A673 (cell line): Measurements from ENCODE around the gene MSI2. TPM values are rescaled to one million over a fixed set of nuclear protein-coding genes. Genes with fewer than 3 reads are reported as not detected.
A peak's percentile ranks its signal among the peaks of the same experiment; 100 is the strongest.

Experiments used
- BruUV-seq: library from RNA; stranded (reverse); fragments of 400-500 nt; replicated peaks from 2 replicates; lab custom pipeline; 2021; lab: Mats Ljungman, UMichigan
- CTCF ChIA-PET: fragments of 300-600 bp; sonication (Branson Sonifier 250); formaldehyde crosslinking; loops from one replicate; lab custom pipeline; 2022; ENCODE audit warnings: antibody characterized with exemption; lab: Charles Lee
- POLR2A ChIA-PET: fragments of 300-600 bp; sonication (Branson Sonifier 250); formaldehyde crosslinking; loops from one replicate; lab custom pipeline; 2022; ENCODE audit warnings: antibody characterized with exemption; ENCODE audit not compliant: low non-redundant PET; lab: Charles Lee
- DNase-seq: peaks from one replicate; pipeline ENCODE4 v3.0.0-alpha.2; 2015; ENCODE audit warnings: low spot score
- H3K27ac ChIP-seq: fragments of 200-600 bp; sonication (generic); 2 replicates; pipeline ENCODE4 v1.5.1; 2016; ENCODE audit warnings: mixed run types, low read depth, mild to moderate bottlenecking, mixed read lengths, antibody characterized with exemption, low read length; ENCODE audit not compliant: poor library complexity, severe bottlenecking
- H3K27me3 ChIP-seq: fragments of 200-600 bp; sonication (generic); replicated peaks from 2 replicates; pipeline ENCODE4 v1.6.1; 2017; ENCODE audit warnings: mixed run types, low read depth, mild to moderate bottlenecking, mixed read lengths, antibody characterized with exemption, low read length; ENCODE audit not compliant: insufficient read depth, poor library complexity
- H3K36me3 ChIP-seq: fragments of 200-600 bp; sonication (generic); 2 replicates; pipeline ENCODE4 v1.6.1; 2016; ENCODE audit warnings: mixed run types, mild to moderate bottlenecking, mixed read lengths, antibody characterized with exemption, low read length; ENCODE audit not compliant: insufficient read depth, poor library complexity, severe bottlenecking
- H3K4me1 ChIP-seq: fragments of 200-600 bp; sonication (generic); 2 replicates; pipeline ENCODE4 v1.6.1; 2017; ENCODE audit warnings: mixed run types, mild to moderate bottlenecking, mixed read lengths, antibody characterized with exemption, low read length; ENCODE audit not compliant: insufficient read depth, poor library complexity, severe bottlenecking
- H3K4me3 ChIP-seq: fragments of 200-600 bp; sonication (generic); 2 replicates; pipeline ENCODE4 v1.5.1; 2016; ENCODE audit warnings: low read depth, mixed run types, mild to moderate bottlenecking, mixed read lengths, low read length; ENCODE audit not compliant: poor library complexity, severe bottlenecking
- H3K9me3 ChIP-seq: fragments of 200-600 bp; sonication (generic); 2 replicates; pipeline ENCODE4 v1.6.1; 2016; ENCODE audit warnings: mixed run types, low read depth, mild to moderate bottlenecking, mixed read lengths, antibody characterized with exemption, low read length; ENCODE audit not compliant: poor library complexity, severe bottlenecking
- EZH2 ChIP-seq: fragments of 200-600 bp; sonication (generic); IDR thresholded peaks from 2 replicates; pipeline ENCODE4 v1.6.1; 2017; ENCODE audit warnings: borderline replicate concordance, low read depth, mild to moderate bottlenecking, mixed read lengths, antibody characterized with exemption, low read length; ENCODE audit not compliant: poor library complexity, severe bottlenecking
- intact Hi-C: fragments of 100-400 bp; cut with micrococcal nuclease; formaldehyde crosslinking; loops from one replicate; pipeline ENCODE4 v1.10.0; 2022; ENCODE audit not compliant: unreplicated experiment
- total RNA-seq: library from RNA; stranded (reverse); gene quantifications from 2 replicates; pipeline ENCODE4 v1.2.3, GENCODE V29; 2021
- TF ChIP-seq, protein P1 (sequence below): fragments of 300-800, 200-600 bp; sonication (generic); conservative IDR thresholded peaks from 2 replicates; pipeline ENCODE4 v1.5.1; 2017; ENCODE audit warnings: low read depth, mild to moderate bottlenecking, antibody characterized with exemption, low read length, moderate library complexity, mixed read lengths

The MSI2 gene
- total RNA-seq, 1 experiment from 2014 or later, result 108 TPM

DNA sequence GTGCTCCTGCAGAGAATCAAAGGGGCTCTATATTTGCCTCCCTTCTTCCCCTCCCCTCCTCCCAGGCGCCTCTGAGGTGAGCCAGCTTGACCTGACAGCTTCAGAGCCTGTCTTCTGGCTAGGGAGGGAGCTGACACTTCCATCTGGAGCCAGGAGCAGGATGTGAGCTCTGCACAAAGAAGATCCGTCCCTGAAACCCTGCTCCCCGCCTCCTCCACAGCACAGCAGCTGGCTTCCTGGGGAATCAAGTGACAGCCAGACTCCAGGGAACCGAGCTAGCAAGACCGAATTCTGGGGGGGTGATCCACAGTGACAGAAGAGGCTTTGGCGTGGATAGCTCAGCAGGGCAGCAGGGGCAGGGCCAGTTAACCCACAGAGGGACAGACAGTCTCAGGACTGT is 451.6 kb downstream of the MSI2 start:
- CTCF ChIA-PET, result no interaction called here
- H3K27me3 ChIP-seq, result peaks cover 14% of the 10 kb centered on the region
- no peaks in the 10 kb centered on the region for H3K36me3 ChIP-seq
- TF ChIP-seq, protein P1, sequence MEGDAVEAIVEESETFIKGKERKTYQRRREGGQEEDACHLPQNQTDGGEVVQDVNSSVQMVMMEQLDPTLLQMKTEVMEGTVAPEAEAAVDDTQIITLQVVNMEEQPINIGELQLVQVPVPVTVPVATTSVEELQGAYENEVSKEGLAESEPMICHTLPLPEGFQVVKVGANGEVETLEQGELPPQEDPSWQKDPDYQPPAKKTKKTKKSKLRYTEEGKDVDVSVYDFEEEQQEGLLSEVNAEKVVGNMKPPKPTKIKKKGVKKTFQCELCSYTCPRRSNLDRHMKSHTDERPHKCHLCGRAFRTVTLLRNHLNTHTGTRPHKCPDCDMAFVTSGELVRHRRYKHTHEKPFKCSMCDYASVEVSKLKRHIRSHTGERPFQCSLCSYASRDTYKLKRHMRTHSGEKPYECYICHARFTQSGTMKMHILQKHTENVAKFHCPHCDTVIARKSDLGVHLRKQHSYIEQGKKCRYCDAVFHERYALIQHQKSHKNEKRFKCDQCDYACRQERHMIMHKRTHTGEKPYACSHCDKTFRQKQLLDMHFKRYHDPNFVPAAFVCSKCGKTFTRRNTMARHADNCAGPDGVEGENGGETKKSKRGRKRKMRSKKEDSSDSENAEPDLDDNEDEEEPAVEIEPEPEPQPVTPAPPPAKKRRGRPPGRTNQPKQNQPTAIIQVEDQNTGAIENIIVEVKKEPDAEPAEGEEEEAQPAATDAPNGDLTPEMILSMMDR, result no peak
- no peak for TF ChIP-seq EZH2
- DNase-seq, result peak; percentile 24
- BruUV-seq, result no TSS peak
- no peak overlapping the region for H3K4me3 ChIP-seq
- no peaks in the 10 kb centered on the region for H3K9me3 ChIP-seq
- POLR2A ChIA-PET, result no interaction called here
- intact Hi-C loops, result no loop called here
- peaks cover 4% of the 10 kb centered on the region for H3K4me1 ChIP-seq
- no peak overlapping the region for H3K27ac ChIP-seq

DNA sequence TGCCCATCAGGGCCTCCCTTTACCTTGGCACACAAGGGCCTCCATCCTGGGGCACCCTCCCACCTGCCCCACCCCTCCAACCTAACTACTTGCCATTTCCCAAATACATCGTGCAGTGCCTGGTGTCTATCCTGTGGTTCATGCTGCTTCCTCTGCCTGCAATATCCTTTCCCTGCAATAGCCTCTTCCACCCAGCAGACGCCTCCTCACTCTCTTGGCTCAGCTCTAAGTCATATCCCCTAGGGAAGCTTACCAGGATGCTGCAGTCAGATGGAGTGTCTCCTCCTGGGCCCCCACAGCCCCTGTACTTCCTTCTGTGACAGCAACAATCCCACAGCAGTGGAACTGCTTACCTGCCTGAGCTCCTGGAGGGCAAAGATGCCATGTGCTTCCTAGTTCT is 452.1 kb downstream of the MSI2 start:
- Histone ChIP-seq H3K9me3 (no peaks in the 10 kb centered on the region), H3K4me3 (no peak overlapping the region), H3K4me1 (peaks cover 4% of the 10 kb centered on the region), H3K27ac (no peak overlapping the region), H3K36me3 (no peaks in the 10 kb centered on the region), H3K27me3 (peaks cover 18% of the 10 kb centered on the region)
- DNase-seq, result peak; percentile 42
- CTCF ChIA-PET, result no interaction called here
- POLR2A ChIA-PET, result no interaction called here
- no TSS peak for BruUV-seq
- intact Hi-C loops, result no loop called here
- TF ChIP-seq EZH2, result no peak
- TF ChIP-seq, protein P1, result no peak

DNA sequence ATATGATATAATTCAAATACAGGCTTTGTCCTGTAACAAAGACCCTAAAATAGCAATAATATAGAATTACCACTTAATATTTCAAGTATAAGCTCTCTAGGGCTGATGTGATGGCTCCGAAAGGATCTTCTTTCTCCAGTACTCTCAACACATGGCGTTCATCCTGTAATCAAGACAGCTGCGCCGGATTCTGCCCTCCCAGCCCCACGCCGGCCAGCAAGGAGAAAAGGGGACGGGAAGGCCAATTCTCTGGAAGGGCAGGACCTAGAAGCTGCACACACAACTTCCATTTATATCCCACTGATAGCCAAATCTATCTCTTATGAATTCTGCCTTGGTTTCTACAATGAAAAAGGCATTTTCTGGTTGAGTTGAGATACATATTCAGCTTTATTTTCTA is 456.8 kb downstream of the MSI2 start:
- POLR2A ChIA-PET, result no interaction called here
- no peak for DNase-seq
- peaks cover 52% of the 10 kb centered on the region for H3K27me3 ChIP-seq
- TF ChIP-seq, protein P1, result no peak
- TF ChIP-seq EZH2, result no peak
- no peak overlapping the region for H3K4me3 ChIP-seq
- H3K36me3 ChIP-seq, result no peaks in the 10 kb centered on the region
- peaks cover 2% of the 10 kb centered on the region for H3K4me1 ChIP-seq
- intact Hi-C loops, result no loop called here
- BruUV-seq, result no TSS peak
- H3K27ac ChIP-seq, result no peak overlapping the region
- H3K9me3 ChIP-seq, result no peaks in the 10 kb centered on the region
- CTCF ChIA-PET, result no interaction called here
